BJ (cell line): ENCODE measurements around the gene POLR1F. TPM values are rescaled to one million over a fixed set of nuclear protein-coding genes. Genes with fewer than 3 reads are reported as not detected.

Experiments
- CTCF ChIA-PET: fragments of 350-600 bp; formaldehyde crosslinking; extraction: SDS; loops from one replicate; lab custom pipeline; 2021; ENCODE audit warnings: antibody characterized with exemption, inconsistent platforms; lab: Yijun Ruan, JAX
- POLR2A ChIA-PET: fragments of 300-600 bp; sonication (Branson Sonifier 250); formaldehyde crosslinking; extraction: SDS; loops from one replicate; lab custom pipeline; 2021; ENCODE audit warnings: antibody characterized with exemption; lab: Charles Lee
- DNase-seq: peaks from one replicate; pipeline ENCODE4 v3.0.0-alpha.2; 2011; ENCODE audit warnings: low read depth
- H3K27me3 ChIP-seq: 2 replicates; pipeline ENCODE4 v1.6.0; 2011; ENCODE audit warnings: low read length; ENCODE audit not compliant: control insufficient read depth, insufficient read depth
- H3K36me3 ChIP-seq: 2 replicates; pipeline ENCODE4 v1.5.1; 2011; ENCODE audit warnings: low read length; ENCODE audit not compliant: control insufficient read depth, insufficient read depth
- H3K4me3 ChIP-seq: 2 replicates; pipeline ENCODE4 v1.5.1; 2011; ENCODE audit warnings: low read depth, mild to moderate bottlenecking, control low read depth, low read length
- polyA plus RNA-seq: library from polyadenylated mRNA; depleted of rRNA; stranded (reverse); fragments of >200 nt; gene quantifications from 2 replicates; pipeline ENCODE4 v1.2.3, GENCODE V29; 2011
- TF ChIP-seq, protein P1 (sequence below): IDR thresholded peaks from 2 replicates; pipeline ENCODE4 v1.5.1; 2011; ENCODE audit warnings: low read depth, mild to moderate bottlenecking, control low read depth, inconsistent platforms, low read length, moderate library complexity; ENCODE audit not compliant: insufficient read depth

POLR1F gene
- polyA plus RNA-seq, 1 experiment: 5.1 TPM

DNA sequence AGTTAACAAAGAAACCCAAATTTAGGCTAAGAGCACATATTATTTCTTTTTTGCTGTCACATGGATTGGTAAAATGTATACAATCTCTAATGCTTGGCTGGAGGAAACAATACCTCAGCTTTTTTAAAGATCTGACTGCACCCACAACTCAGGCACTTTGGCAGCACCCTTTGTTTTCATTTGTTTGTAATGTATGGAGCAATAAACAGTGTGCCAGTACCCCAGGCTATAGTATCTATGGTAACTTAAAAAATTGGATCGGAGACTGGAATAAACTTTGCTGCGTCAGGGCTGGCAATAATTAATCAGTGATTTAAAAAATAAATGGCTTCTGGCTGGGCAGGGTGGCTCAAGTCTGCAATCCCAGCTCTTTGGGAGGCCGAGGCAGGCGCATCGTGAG is 27.2 kb downstream of the POLR1F start:
- Histone ChIP-seq H3K36me3 (no peaks in the 10 kb centered on the region), H3K27me3 (no peaks in the 10 kb centered on the region), H3K4me3 (no peak overlapping the region)
- DNase-seq: no peak
- POLR2A ChIA-PET: no interaction called here
- TF ChIP-seq, protein P1, sequence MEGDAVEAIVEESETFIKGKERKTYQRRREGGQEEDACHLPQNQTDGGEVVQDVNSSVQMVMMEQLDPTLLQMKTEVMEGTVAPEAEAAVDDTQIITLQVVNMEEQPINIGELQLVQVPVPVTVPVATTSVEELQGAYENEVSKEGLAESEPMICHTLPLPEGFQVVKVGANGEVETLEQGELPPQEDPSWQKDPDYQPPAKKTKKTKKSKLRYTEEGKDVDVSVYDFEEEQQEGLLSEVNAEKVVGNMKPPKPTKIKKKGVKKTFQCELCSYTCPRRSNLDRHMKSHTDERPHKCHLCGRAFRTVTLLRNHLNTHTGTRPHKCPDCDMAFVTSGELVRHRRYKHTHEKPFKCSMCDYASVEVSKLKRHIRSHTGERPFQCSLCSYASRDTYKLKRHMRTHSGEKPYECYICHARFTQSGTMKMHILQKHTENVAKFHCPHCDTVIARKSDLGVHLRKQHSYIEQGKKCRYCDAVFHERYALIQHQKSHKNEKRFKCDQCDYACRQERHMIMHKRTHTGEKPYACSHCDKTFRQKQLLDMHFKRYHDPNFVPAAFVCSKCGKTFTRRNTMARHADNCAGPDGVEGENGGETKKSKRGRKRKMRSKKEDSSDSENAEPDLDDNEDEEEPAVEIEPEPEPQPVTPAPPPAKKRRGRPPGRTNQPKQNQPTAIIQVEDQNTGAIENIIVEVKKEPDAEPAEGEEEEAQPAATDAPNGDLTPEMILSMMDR: no peak
- CTCF ChIA-PET: no interaction called here

DNA sequence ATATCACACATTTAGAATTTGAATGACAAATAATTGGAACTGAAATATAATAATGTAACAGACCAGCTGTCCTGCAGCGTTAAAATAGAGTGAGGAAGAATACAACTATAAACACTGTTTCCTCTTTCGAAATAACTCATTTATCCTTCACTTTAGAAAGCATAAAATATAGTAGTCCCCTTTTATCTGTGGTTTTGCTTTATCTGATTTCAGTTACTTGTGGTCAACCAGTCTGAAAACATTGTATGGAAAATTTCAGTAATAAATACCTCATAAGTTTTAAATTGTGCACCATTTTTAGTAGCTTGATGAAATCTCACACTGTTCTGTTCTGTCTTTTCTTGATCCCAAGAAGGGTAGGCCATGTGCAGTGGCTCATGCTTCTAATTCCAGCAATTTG is 31.7 kb downstream of the POLR1F start:
- TF ChIP-seq, protein P1: no peak
- Histone ChIP-seq H3K4me3 (no peak overlapping the region), H3K27me3 (no peaks in the 10 kb centered on the region), H3K36me3 (no peaks in the 10 kb centered on the region)
- ChIA-PET POLR2A (no interaction called here), CTCF (no interaction called here)
- DNase-seq: no peak

DNA sequence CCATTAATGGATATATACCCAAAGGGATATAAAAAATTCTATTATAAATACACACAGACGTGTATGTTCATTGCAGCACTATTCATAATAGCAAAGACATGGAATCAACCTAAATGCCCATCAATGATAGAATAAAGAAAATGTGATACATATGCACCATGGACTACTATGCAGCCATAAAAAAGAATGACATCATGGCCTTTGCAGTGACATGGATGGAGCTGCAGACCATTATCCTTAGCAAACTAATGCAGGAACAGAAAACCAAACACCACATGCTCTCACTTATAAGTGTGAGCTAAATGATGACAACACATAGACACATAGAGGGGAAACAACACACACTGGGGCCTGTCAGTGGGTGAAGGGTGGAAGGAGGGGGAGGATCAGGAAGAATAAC is 33.0 kb downstream of the POLR1F start:
- POLR2A ChIA-PET: no interaction called here
- TF ChIP-seq, protein P1: no peak
- Histone ChIP-seq H3K36me3 (no peaks in the 10 kb centered on the region), H3K27me3 (no peaks in the 10 kb centered on the region), H3K4me3 (no peak overlapping the region)
- no peak for DNase-seq
- CTCF ChIA-PET: interaction anchor here (0.6 kb wide), 1 partner anchor 982 kb away, joined by 3 read pairs; no protein-coding TSS in a partner anchor

DNA sequence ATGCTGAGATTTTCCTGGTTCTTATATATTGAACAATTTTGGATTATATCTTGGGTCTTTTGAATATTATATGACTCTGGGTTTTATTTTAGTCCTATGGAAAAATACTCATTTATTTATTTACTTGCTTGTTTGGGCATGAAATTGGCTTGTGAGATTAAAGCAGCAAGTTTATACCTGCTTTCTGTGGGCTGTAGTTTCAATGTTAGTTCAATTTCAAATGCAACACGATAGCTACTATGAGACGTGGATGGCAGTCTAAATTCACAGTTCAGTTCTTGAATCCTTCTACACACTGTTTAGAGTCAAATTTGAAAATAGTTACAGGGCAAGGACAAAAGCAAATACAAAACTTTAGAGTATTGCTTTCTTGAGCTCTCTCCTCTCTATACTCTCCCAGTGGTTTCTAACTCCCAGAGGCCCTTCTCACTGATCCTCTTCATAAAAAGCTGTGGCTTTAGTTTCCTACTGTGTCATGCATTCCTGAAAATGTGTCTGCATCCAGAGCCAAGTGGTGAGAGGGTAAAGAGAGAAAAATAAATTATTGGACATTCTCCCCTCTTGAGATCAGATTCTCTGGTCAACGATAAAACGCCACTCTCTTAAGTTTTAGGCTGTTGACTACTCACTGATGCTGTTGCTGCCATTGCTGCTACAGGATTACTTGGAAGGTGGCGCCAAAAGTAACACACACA is 34.4 kb downstream of the POLR1F start:
- TF ChIP-seq, protein P1: no peak
- DNase-seq: no peak
- ChIA-PET POLR2A (no interaction called here), CTCF (no interaction called here)
- no peaks in the 10 kb centered on the region for H3K27me3 ChIP-seq
- H3K4me3 ChIP-seq: no peak overlapping the region
- no peaks in the 10 kb centered on the region for H3K36me3 ChIP-seq

DNA sequence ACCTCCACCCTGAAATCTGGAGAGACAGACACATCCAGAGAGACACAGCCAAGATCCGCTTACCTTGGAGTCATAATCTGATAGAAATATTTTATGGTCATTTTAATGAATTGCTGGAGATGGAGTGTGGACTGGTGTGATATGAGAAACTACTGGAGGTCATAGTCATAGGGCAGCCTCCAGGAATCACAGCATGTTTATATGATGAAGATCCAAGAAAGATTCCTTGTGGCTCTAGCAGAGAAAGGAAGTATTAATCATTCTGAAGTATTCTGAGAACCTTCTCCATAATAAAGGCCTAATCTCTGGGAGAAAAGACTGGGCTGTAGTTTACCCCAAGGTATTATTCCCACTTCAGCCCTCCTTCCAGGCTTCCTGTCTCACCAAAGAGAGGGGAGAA is 38.0 kb downstream of the POLR1F start:
- no peak for DNase-seq
- Histone ChIP-seq H3K4me3 (no peak overlapping the region), H3K27me3 (no peaks in the 10 kb centered on the region), H3K36me3 (no peaks in the 10 kb centered on the region)
- POLR2A ChIA-PET: no interaction called here
- TF ChIP-seq, protein P1: no peak
- CTCF ChIA-PET: no interaction called here
